Measurements from ENCODE around the gene FUT4.
"Not testable (repeated sequence)": the region's sequence is repeated elsewhere in the genome, so short reads cannot be mapped to it uniquely, and the experiment has no call there.

The FUT4 gene, protein sequence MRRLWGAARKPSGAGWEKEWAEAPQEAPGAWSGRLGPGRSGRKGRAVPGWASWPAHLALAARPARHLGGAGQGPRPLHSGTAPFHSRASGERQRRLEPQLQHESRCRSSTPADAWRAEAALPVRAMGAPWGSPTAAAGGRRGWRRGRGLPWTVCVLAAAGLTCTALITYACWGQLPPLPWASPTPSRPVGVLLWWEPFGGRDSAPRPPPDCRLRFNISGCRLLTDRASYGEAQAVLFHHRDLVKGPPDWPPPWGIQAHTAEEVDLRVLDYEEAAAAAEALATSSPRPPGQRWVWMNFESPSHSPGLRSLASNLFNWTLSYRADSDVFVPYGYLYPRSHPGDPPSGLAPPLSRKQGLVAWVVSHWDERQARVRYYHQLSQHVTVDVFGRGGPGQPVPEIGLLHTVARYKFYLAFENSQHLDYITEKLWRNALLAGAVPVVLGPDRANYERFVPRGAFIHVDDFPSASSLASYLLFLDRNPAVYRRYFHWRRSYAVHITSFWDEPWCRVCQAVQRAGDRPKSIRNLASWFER

DNA sequence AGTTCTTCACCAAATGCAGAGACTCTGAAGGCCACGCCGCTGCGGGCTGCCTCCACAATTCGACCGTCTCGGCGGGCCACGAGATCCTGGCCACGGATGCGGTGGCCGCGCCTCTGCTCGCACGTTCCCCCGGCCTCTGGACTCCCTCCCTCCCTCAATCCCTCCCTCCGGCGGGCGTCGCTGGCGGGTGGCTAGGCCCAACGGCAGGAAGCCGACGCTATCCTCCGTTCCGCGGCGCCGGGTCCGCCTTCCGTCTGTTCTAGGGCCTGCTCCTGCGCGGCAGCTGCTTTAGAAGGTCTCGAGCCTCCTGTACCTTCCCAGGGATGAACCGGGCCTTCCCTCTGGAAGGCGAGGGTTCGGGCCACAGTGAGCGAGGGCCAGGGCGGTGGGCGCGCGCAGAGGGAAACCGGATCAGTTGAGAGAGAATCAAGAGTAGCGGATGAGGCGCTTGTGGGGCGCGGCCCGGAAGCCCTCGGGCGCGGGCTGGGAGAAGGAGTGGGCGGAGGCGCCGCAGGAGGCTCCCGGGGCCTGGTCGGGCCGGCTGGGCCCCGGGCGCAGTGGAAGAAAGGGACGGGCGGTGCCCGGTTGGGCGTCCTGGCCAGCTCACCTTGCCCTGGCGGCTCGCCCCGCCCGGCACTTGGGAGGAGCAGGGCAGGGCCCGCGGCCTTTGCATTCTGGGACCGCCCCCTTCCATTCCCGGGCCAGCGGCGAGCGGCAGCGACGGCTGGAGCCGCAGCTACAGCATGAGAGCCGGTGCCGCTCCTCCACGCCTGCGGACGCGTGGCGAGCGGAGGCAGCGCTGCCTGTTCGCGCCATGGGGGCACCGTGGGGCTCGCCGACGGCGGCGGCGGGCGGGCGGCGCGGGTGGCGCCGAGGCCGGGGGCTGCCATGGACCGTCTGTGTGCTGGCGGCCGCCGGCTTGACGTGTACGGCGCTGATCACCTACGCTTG is at the start of gene FUT4:
Gene FUT4 (plus strand): TSS at position 227 of the 951 bp plus-strand sequence. CDS start 213 bp downstream, at position 440.
- DNase-seq: peak; percentile 97

DNA sequence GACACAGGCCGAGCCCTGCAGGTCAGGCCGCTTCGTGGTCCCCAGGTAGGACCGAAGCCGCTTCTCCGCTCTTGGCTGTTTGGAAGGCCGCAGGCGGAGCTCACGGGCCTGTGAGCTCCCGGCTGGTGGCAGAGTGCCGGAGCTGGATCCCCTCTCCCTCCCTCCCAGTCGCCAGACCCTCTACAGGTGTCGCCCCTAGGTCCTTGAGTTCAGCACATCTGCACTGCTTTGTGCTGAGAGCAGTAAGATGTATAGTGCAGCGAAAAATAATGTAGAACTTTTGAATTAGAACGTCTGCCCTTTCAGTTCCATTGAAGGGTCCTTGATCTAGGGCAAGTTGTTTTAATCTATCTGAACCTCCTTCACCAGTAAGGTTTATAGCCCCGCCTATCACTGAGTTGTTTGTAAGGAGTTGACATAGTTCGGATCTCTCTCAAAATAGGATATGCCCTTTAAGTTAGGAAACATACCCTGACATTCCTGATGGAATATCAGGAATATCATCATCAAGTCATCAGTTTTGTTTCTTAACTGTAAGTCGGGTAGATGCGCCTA is 49.5 kb upstream of the FUT4 start:
- DNase-seq: no peak

DNA sequence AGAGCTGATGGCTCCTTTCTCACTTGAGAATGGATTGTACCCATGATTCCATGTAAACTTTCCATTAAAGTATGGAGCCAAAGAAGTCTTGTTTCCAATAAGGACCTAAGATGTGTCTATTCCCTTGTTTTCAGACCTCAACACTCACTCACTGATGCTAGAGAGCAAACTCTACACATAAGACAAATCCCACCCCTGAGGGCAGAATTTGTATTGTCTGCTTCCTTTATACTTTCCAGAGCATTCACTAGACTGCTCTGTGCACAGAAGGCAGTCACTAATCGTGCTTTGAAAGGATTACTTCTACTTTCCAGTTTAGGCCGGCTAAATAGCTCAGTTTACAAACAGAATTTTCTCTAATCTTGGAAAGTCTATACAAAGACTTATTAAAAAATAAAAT is 43.5 kb upstream of the FUT4 start:
- no peak for DNase-seq

DNA sequence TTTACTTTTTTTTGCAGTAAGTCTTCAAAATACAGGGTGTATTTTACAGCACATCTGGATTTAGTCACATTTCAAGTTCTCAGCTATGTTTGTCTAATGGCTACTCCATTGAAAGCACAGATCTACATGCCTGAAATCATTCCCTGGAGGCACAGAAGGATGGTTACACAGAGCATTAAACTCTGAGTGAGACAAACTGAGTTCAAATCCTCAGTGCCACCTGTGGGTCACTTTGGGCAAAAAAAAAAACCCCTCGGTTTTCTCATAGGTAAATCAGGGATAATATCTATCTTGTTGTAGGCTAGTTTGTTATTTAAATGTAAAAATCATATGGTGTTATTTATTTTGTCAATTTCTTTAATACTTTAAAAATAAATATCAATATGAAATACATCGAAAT is 42.2 kb upstream of the FUT4 start:
- no peak for DNase-seq

DNA sequence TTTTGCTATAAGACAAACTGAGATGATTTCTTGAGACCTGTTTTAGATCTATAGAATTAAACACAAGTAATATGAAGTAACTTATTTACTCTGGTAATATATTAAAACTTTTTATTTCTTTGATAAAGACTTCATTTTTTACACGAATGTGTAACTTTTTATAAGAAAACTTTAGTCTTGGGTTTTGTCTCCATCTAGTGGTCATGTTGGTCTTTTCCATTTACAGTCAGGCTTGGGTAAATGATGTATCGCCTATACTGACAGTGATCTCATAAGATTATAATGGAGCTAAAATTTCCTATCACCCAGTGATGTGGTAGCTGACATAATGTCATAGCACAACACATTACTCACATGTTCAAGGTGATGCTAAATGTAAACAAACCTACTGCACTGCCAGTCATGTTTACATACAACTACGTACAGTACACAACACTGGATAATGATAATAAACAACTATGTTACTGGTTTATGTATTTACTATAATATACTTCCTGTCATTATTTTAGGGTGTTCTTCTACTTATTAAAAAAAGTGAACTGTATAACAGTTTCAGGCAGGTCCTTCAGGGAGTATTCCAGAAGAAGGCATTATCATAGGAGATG is 38.9 kb upstream of the FUT4 start:
- peak; percentile 58 to 92 for DNase-seq

DNA sequence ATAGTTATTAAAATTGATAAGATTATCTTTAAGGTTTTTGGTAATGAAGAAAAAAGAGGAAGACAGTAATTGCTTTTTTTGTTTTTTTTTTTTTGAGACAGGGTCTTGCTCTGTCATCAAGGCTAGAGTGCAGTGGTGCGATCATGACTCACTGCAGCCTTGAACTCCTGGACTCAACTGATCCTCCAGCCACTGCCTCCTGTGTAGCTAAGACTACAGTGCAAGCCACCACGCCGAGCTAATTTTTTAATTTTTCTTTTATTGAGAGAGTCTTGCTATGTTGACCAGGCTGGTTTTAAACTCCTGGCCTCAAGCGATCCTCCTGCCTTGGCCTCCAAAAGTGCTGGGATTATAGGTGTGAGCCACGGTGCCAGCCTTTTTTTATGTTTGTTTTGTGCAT is 37.2 kb upstream of the FUT4 start:
- not testable (repeated sequence) for DNase-seq

DNA sequence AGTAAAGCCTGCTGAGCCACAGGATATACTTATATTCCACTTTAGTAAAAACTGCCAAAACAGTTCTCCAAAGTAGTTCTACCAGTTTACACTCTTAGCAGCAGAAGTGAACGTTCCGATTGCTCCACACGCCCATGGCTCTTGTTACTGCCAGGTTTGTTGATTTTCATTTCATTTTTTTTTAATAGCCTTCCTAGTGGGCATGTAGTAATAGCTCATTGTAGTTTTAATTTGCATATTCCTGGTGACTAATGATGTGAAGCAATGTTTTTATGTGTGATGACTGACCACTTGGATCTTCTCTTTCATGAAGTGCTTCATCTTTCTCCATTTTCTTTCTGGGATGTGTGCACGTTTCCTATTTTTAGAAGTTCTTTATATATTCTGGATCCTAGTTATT is 36.2 kb upstream of the FUT4 start:
- DNase-seq: no peak

DNA sequence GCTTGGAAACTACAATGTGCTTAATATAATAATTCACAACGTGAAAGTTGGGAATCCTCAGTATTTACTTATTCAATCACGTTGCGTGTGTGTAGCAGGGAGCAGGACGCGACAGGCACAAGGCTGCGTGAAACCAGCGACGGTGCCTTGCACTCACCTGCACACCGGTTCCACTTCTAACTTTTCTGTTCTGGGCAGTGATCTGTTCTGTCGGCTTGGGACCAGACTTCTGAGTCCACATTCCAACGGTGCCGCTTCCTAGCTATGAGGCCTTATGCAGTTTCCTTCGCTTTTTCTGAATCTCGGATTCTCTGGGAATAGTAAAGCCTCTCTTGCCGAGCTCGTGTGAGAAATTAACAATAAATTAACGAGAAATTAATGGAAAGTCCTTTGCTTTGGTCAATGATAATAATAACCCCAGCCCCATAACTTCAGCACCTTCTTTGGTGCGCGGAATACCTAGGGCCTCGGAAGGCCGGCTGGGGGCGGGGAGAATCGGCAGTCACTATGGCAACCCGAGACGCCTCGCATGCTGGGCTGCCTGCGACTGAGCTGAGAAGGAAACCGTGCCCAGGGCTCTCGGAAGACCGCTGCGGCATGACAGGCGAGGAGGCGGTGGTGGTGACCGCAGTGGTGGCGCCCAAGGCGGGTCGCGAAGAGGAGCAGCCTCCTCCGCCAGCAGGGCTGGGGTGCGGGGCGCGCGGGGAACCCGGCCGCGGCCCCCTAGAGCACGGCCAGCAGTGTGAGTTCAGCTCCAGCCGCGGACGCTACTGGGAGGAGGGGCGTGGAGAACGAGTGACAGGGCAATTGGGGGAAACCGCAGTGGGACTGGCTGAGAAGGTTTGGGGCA is 31.6 kb upstream of the FUT4 start, which contains the start of gene C11orf97:
Gene C11orf97 (plus strand): TSS at position 530 of the 850 bp plus-strand sequence. CDS start 68 bp downstream, at position 598.
- DNase-seq: no peak

DNA sequence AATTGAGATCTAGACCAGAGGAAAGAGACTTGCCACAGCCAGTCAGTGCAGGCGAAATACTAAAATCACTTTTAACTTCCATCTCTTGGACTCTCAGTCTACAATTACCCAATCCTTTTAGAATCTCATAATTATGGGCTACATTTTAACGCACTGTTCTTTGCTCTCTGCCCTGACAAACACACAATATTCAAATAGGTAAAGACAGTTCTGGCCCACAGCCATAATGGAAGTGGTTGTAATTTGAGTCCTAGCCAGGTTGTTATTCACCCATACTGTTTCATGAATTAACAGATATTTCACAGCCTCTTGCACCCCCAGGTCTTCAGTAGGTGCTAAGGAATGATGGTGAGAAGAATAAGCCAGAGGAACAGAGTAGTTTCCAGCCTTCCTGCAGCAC is 30.6 kb upstream of the FUT4 start:
- DNase-seq: no peak

DNA sequence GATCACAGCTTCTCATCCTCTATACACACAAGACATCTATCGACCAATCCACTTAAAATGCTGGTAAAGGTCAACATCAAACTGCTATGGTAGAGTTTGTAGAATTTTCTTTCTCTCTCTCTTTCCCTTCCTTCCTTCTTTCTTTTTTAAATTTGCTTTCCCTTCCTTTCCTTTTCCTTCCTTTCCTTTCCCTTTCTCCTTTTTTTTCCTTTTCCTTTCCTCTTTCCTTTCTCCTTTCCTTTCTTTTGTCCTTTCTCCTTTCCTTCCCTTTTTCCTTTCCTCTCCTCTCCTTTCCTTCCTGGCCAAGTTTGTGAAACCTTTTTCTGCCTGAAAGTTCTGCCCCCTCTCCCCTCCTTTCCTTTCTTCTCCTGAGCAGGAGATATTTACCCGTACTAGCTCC is 28.3 kb upstream of the FUT4 start:
- no peak for DNase-seq

DNA sequence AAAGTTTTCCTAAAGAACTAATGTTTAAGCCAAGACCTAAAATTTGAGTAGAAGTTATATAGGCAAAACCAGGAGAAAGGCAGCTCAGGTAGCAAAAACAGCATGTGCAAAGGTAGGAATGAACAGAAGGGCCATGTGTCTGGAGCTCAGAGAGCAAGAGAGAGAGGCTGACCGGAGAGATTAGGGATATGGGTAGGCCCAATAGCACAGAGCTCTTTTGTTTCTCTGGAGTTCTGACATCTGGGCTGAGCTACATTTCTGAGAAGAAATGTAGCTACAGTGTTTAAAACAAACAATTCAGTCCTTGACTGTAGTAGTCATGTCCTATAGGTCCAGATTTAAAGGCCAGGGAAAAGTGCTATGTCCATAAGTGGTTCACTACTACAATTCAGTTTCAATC is 27.0 kb upstream of the FUT4 start:
- DNase-seq: no peak

DNA sequence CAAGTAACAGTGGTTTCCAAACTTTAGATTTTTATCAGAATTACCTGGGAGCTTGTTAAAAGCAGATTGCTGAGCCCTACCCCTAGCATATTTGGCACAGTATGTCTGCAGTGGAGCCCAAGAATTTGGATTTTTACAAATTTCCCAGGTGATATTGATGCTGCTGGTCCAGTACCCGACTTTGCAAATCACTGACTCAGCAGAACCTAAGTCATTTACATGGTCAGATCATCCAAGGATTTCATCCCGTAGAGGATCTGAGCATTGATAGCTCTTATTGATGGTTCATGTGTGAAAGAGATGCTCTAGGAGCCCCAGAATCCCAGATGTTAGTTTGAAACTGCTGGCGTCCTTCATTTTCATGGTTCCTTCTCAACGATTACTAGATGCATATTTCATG is 25.4 kb upstream of the FUT4 start:
- no peak for DNase-seq

DNA sequence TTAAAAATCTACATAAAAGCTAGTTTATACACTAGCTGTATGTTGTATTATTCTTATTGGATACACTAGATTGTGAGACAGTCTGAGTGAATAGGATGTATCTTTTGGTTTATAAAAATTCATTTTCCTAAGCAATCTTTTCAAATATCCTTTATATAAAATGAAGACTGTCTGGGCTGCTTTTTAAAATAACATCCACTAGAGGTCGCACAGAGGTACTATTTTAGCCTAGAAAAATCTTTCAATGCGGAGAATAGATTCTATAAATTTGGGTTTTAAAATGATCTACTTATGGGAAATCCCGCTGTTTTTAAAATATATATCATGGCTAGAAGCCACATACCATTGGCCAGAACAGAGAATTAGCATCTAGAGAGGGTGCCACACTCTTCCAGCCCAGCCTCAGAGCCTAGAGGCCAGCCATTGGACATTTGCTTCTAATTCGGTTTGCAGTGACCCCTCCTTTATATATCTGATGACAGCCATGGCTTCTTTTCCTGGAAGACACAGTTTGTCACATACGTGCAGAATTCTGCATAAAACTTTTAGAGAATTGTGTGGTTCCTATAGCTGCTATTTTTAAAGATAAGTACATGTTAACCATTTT is 24.1 kb upstream of the FUT4 start:
- DNase-seq: peak in 1 of 2 experiments; percentile 85

DNA sequence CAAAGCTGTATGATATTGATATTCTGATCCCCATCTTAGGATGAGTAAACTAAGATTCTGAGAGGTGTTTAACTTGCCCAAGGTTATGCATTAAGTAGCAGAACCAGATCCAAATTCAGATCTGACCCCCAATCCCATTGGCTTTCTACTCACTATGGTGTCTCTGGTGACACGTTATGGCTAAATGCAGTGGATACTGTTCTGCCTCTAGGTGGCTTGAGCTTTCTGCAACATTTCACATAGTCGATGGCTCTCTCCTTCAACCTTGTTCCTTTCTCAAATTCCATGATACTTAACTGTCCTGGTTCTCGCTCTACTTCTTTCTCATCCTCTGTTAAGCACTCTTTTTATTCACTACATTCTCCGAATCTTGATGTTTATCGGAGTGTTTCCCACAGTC is 22.0 kb upstream of the FUT4 start:
- DNase-seq: peak in 1 of 2 experiments; percentile 62

DNA sequence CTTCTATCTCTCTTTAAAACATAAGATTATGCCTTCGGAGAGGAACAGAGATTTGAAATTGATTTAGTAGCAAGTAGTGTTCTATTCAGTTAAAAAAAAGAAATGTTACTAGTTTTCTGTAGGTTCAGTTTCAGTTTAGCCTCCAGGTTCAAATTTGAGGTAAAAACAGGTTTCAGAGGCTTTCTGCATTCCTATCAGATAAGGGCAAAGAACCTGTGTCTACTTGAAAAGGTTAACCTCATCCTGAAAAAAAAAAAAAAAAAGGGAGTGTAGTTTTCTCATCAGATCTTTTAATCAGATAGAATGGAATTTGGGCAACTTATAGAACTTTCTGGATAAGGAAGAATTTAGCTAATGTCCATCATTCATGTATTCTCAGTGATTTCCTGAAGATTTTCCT is 19.4 kb upstream of the FUT4 start:
- no peak for DNase-seq

DNA sequence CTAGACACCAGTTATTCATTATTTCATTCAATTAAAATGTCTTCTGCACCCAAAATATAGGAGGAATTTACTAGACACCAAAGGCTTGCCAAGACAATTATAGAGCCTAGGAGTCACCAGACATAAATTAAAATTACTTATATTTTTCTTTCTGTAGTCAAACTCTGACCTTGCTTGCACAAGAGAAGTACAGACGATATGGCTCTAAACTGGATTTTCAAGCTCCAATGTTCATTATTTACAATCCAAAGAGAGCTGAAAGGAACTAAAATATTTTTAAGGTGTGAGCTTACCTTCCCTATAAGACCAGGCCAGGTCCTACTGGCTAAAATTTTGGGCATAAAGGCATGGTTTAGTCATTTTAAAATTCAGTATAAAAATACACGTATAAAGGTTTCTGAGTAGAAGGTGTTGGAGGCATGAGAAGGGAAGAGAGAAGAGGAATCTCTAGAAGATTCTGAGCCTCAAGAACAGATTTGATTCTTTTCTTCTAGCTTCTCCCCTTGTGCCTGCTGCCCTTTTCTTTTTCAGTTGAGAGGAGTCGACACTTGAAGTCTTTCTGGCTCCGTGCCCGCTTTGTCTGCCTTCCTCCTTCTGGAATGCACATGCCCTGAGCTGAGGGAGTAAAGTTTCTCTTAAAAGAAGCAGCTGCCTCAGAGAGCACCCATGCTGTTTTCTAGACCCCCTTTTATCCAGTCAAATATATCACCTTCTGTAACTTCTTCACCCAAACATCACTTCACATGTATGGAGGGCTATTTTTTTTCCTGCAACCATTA is 18.0 kb upstream of the FUT4 start:
- no peak for DNase-seq

DNA sequence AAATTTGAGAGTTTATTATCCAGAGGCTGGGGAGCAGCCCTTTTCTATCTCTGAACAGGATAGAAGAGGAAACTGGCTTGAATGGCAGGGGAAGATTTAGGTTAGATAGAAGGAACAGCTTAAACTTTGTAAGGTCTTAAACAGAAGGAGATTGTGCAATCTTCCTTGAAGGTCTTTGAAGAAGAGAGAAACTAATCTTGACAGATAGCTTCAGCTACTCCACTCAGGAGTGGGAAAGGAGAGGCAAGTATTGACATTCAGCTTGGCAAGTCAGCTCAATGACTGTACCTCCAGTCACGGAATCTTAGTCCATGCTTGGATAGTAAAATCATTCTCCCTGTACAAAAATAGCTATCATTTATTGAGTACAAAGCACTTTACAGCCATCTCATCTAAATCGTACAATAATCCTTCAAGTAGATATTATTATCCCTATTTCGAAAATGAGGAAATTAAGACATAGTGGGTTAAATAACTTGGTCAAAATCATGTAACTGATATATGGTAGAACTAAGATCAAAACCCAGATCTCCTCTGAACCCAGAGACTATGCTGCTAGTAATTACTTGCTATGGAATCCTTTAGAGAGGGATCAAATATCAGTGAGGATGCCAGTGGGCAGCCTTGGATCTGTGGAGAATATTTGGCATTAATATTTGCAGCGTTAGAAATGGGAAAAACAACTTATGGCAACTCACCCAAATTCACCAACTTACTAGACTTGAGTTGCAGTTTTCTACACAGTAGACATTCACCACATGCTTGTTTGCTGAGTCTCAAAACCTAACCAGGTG is 16.9 kb upstream of the FUT4 start:
- no peak for DNase-seq

DNA sequence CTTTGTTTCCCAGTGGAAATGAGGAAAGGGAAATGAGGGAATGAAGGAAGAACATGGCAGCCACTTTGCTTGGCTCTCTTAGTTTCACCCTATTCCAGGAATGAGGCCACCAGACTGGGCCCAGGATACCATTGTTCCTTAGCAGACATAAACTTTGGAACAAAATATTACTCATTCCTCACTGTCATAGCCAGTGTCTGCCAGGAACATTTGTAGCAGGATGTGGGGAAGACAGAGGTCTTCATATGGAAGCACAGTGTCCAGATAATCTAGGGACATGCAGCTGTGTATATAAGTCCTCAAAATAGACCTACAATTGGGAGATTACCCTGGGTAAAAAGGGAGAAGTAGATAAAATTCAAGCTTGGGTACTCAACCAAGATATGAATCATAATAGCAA is 15.2 kb upstream of the FUT4 start:
- no peak for DNase-seq

DNA sequence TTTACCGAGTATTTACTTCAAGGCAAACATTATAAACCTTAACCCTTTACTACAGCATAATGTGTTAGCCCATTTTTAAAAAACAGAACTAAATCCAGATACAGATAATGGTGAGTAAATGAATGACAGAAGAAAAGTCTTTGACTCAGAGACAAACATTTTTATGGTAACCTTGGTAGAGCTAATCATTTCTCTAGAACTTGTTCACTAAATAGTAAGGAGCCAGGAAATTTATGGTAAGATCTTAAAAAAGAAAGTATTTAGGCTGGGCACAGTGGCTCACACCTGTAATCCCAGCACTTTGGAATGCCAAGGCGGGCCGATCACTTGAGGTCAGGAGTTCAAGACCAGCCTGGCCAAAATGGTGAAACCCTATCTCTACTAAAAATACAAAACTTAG is 11.5 kb upstream of the FUT4 start:
- no peak for DNase-seq

DNA sequence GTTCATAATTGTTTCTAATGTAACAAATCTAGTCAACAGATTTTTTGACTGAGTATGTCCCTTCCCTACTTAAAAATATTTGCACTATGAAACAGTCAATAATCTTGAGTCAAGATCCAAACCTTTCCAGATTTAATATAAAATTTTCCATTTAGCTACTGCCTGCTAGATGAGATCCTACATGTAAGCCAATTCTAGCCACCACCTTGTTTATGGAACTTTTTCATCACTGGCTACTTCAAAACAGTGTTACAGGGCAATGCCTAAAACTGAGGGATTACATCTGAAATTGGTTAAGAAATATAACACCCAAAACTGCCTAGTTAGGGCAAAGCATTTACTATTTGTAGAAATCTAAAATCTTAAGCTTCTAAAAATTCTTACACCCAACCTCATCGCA is 10.5 kb upstream of the FUT4 start:
- DNase-seq: no peak
